ENCODE data around the gene ELOVL1.

DNA sequence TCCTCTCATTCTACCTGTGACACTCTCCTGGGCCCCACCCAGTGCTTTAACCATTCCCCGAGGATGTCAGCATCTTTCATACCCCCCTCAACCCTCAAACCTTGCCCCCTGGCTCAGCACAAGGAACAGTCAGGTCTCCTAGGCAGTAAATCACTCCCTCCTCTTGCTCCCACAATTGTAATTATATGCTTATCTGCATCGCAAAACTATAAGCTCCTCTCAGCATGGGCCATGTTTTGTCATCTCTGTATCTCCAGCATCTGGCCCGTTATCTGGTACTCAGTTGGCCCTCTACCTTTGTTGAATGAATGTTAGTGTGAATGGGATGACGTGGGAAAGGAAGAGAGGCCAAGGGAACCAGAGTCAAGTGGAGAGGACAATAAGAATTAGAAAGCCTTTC, 2.8 kb upstream of the ELOVL1 start:
- TF ChIP-seq, protein P1, sequence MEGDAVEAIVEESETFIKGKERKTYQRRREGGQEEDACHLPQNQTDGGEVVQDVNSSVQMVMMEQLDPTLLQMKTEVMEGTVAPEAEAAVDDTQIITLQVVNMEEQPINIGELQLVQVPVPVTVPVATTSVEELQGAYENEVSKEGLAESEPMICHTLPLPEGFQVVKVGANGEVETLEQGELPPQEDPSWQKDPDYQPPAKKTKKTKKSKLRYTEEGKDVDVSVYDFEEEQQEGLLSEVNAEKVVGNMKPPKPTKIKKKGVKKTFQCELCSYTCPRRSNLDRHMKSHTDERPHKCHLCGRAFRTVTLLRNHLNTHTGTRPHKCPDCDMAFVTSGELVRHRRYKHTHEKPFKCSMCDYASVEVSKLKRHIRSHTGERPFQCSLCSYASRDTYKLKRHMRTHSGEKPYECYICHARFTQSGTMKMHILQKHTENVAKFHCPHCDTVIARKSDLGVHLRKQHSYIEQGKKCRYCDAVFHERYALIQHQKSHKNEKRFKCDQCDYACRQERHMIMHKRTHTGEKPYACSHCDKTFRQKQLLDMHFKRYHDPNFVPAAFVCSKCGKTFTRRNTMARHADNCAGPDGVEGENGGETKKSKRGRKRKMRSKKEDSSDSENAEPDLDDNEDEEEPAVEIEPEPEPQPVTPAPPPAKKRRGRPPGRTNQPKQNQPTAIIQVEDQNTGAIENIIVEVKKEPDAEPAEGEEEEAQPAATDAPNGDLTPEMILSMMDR (IDR thresholded peaks at IDR 0.05; ENCODE audit: low read depth, low read length, missing input control): no peak
- TF ChIP-seq, protein P2, sequence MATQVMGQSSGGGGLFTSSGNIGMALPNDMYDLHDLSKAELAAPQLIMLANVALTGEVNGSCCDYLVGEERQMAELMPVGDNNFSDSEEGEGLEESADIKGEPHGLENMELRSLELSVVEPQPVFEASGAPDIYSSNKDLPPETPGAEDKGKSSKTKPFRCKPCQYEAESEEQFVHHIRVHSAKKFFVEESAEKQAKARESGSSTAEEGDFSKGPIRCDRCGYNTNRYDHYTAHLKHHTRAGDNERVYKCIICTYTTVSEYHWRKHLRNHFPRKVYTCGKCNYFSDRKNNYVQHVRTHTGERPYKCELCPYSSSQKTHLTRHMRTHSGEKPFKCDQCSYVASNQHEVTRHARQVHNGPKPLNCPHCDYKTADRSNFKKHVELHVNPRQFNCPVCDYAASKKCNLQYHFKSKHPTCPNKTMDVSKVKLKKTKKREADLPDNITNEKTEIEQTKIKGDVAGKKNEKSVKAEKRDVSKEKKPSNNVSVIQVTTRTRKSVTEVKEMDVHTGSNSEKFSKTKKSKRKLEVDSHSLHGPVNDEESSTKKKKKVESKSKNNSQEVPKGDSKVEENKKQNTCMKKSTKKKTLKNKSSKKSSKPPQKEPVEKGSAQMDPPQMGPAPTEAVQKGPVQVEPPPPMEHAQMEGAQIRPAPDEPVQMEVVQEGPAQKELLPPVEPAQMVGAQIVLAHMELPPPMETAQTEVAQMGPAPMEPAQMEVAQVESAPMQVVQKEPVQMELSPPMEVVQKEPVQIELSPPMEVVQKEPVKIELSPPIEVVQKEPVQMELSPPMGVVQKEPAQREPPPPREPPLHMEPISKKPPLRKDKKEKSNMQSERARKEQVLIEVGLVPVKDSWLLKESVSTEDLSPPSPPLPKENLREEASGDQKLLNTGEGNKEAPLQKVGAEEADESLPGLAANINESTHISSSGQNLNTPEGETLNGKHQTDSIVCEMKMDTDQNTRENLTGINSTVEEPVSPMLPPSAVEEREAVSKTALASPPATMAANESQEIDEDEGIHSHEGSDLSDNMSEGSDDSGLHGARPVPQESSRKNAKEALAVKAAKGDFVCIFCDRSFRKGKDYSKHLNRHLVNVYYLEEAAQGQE (IDR thresholded peaks at IDR 0.05): no peak
- TF ChIP-seq TAF1 (conservative IDR thresholded peaks at IDR 0.05): no peak
